ENCODE data around the gene TRAPPC12. TPM values are rescaled to one million over a fixed set of nuclear protein-coding genes. Genes with fewer than 3 reads are reported as not detected.

Gene TRAPPC12
- total RNA-seq, 6 experiments from 2014 or later: 69.1 to 83.3 (median 74.8) TPM

DNA sequence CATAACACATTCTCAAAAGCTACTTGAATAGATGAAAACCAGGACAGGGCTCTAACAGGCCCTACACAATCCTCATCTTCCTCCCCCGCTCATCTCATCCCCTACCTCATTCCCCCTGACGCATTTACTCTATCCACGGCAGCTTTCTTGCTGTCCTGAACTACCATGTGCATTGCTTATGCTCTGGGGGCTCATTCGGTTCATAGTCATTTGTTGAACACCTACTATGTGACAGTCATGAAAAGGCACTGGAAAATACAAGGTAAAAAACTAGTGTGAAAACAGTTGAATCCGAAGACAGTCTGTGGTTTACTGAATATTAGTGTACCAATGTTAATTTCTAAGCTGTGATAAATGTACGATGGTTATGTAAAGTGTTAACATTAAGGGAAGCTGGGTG is 2.7 kb upstream of the TRAPPC12 start:
- no peak for DNase-seq
- no peaks in the 10 kb centered on the region for H3K27me3 Mint-ChIP-seq (ENCODE audit: insufficient read depth)
- H3K36me3 Mint-ChIP-seq (ENCODE audit: low read depth): peaks cover 9% of the 10 kb centered on the region; the same call in 1 of the 2 replicates
- TF ChIP-seq CTCF (IDR thresholded peaks at IDR 0.05): no peak
- peak overlapping the region; percentile 91 for H3K27ac Mint-ChIP-seq
- H3K4me3 Mint-ChIP-seq: peak overlapping the region; percentile 98
- peaks cover 26% of the 10 kb centered on the region for H3K4me1 Mint-ChIP-seq (ENCODE audit: low read depth)
- no peaks in the 10 kb centered on the region for H3K9me3 Mint-ChIP-seq

DNA sequence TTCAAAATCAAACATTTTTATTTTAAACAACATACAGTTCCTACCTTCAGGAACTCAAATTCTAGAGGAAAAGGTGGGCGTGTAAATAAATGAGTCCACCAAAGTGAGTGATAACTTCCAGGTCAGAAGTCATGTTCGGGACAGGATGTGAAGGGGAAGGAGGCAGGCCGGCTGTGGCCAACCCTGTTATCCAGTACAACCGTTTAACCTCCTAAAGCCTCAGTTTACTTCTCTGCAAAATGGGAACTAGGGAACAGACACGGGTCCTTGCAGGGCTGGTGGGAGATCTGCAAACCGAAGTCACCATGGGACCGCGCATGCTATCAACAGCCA is 2.2 kb upstream of the TRAPPC12 start:
- peak; percentile 40 for DNase-seq
- TF ChIP-seq CTCF (IDR thresholded peaks at IDR 0.05): no peak
- Mint-ChIP-seq H3K4me1 (ENCODE audit: low read depth) (peaks cover 27% of the 10 kb centered on the region), H3K27ac (peak overlapping the region; percentile 91), H3K9me3 (no peaks in the 10 kb centered on the region), H3K36me3 (ENCODE audit: low read depth) (peaks cover 10% of the 10 kb centered on the region; the same call in 1 of the 2 replicates), H3K27me3 (ENCODE audit: insufficient read depth) (no peaks in the 10 kb centered on the region), H3K4me3 (peak overlapping the region; percentile 98)

DNA sequence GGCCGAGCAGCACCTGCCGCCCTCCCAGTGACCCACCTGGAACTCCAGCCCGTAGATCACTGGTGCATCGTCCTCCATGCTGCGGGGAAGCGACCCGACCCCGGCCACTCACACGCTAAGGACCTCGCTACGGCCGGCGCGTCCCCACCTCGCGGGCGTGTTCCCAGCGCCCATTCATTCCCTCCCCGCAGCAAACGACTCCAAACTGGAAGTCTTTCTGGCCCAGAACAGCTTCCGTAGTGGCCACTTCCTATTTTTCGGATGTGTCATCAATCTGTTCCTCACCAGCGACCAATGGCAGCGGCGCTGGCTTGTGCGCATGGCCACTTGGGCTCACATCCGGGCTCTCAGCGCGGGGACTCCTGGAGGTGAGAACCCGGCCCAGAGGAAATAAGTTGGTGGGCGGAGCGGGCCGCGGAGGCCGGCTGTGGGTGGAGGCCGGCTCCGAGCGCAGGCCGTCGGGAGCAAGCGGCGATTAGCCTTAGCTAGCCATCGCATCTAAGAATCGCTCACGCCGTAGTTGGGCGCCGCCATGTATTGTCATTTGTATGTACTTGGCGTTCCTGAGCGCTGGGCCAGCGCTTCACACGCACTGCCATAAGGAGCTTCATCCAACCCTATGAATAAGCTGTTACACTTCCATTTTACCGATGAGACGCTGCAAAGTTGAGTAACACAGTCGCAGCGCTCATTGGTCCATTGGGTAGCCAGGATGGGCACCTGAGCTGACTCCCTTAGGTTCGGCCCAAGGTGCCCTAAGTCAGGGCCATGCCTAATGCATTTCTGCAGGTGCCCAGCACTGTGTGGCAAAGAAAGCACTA is 1.7 kb upstream of the TRAPPC12 start, which contains the start of gene EIPR1:
EIPR1 (minus strand) TSS at position 207 of the 821 bp plus-strand sequence; CDS start at position 78, 129 bp downstream.
- no peaks in the 10 kb centered on the region for H3K27me3 Mint-ChIP-seq (ENCODE audit: insufficient read depth)
- no peaks in the 10 kb centered on the region for H3K9me3 Mint-ChIP-seq
- peaks cover 27% of the 10 kb centered on the region for H3K4me1 Mint-ChIP-seq (ENCODE audit: low read depth)

DNA sequence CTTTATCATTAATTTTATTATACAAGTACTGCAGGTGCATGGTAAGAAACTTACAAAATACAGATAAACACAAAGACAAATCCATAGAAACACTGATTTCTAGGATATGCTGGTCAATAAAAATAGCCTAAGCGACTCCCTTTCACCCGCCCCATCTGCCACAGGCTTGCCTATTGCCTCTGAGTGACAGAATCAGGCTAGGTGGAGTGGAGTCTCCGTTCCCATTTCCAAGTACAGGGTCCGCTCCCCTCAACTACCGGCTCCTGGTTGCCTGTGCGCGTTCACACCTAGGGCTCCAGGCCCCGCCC is 201 bp upstream of the TRAPPC12 start:
- DNase-seq: no peak
- Mint-ChIP-seq H3K27ac (peak overlapping the region; percentile 88), H3K4me3 (peak overlapping the region; percentile 98), H3K36me3 (ENCODE audit: low read depth) (peaks cover 10% of the 10 kb centered on the region; the same call in 1 of the 2 replicates), H3K4me1 (ENCODE audit: low read depth) (peaks cover 27% of the 10 kb centered on the region), H3K9me3 (no peaks in the 10 kb centered on the region), H3K27me3 (ENCODE audit: insufficient read depth) (no peaks in the 10 kb centered on the region)
- no peak for TF ChIP-seq CTCF (IDR thresholded peaks at IDR 0.05)

More for the DNA sequence above, 1.7 kb upstream of the TRAPPC12 start, which contains the start of gene EIPR1:
- no peak for TF ChIP-seq CTCF (IDR thresholded peaks at IDR 0.05)
- peak within 1 kb of the TSS; percentile 91 for H3K27ac Mint-ChIP-seq
- H3K36me3 Mint-ChIP-seq (ENCODE audit: low read depth): peaks cover 10% of the 10 kb centered on the region; the same call in 1 of the 2 replicates
- DNase-seq: peak; percentile 99
- peak within 1 kb of the TSS; percentile 98 for H3K4me3 Mint-ChIP-seq

- H3K9me3 Mint-ChIP-seq: no peaks in the 10 kb centered on the region
- no peak for DNase-seq
- H3K4me1 Mint-ChIP-seq (ENCODE audit: low read depth): peaks cover 18% of the 10 kb centered on the region
- H3K4me3 Mint-ChIP-seq: no peak overlapping the region
- TF ChIP-seq CTCF (IDR thresholded peaks at IDR 0.05): no peak
- H3K27me3 Mint-ChIP-seq (ENCODE audit: insufficient read depth): no peaks in the 10 kb centered on the region
- peaks cover 34% of the 10 kb centered on the region for H3K36me3 Mint-ChIP-seq (ENCODE audit: low read depth)
- H3K27ac Mint-ChIP-seq: no peak overlapping the region
Observed at GRCh38 chr2:3386448-3386958, 7.0 kb downstream of the TRAPPC12 start.

Data from HFFc6 (cell line).